SKM-1 (cell line): Measurements from ENCODE around the gene TC2N.
"Not testable (repeated sequence)": the region's sequence is repeated elsewhere in the genome, so short reads cannot be mapped to it uniquely, and the experiment has no call there.

ENCODE experiments used
- DNase-seq: peaks from one replicate; lab custom pipeline; 2025; ENCODE audit not compliant: unreplicated experiment; lab: John Stamatoyannopoulos, UW

The TC2N gene

DNA sequence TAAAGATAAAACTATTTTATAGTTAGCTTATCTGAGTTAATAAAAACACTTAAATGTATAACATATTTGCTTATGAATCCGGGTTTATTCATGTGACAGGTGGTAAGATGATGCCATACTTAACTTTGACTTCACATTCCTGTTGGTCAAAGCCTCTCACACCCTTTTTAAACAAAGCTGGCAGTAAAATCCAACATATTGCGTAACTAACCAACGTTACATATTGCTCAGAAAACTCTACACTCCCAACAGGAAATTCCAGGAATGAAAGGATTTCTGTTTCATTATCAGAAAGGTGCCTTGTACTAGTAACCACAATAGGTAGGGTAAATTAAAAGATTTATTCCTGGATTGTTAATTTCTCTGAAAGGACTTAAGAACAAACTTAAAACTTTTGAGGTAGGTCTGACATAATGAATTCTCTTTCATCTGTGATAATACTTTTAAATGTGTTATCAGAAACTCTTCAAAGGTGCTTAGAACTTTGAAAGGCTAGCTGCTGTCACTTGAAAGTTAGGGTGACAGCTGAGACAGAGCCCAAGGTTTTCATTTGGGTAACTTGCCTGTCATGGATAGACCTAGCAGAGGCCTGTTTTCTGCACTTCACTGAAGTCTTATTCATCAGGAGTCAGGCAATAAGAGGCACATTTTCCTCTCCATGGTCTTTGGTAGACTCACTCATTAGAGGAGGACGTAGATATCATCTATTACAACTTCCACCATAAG is 111.6 kb downstream of the TC2N start:
- no peak for DNase-seq

GRCh38 chr14:91754819-91755218 is 112.5 kb downstream of the TC2N start:
- no peak for DNase-seq

DNA sequence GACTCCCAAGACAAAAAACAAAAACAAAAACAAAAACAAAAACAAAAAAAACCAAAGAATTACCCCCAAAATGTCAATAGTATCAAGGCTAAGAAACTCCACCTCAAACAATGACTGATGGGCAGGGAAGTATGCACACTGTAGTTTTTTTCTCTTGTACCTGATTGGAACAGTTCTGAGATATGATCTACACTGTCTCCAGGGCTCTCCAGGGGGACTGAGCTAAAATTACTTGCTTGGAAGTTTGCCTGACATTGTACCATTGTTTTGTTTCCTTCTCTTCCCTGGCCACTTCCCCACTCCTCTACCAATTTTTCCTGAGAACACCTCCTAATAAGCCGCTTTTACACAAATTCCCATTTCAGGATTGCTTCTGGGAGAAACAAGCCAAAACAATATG is 113.2 kb downstream of the TC2N start:
- DNase-seq = no peak

GRCh38 chr14:91753501-91754128 is 113.7 kb downstream of the TC2N start:
- no peak for DNase-seq

DNA sequence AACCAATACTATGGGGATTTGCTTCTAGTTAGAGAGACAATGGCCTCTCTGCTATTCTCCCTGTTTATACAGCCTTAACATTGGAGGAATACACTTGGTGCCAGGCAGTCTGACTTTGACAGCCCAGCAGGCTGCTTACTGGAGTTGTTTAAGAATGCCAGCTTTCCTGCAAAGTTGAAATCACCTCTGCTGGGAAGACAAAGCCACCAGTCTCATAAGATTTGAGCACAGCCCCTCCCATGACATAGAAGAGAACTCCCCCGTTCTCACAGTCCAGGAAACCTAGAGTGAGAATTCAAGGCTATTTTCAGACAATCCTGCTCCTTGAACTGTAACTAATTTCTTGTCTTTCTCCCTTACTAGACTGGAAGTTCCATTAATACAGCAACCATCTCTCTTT is 114.4 kb downstream of the TC2N start:
- DNase-seq = no peak

DNA sequence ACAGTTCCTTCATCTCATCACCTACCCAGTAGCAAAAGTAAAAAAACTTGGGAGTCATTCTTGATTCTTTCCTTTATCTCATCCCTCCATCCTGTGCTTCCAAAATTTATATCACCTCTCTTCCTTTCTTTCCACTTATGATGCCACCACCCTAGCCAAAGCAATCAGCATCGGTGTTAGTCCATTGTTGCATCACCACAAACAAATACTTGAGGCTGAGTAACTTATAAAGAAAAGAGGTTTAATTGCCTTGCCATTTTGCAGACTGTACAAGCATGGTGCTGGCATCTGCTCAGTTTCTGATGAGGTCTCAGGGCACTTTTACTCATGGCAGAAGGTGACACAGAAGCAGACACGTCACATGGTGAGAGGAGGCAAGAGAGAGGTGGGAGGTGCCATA is 115.6 kb downstream of the TC2N start:
- DNase-seq = no peak

DNA sequence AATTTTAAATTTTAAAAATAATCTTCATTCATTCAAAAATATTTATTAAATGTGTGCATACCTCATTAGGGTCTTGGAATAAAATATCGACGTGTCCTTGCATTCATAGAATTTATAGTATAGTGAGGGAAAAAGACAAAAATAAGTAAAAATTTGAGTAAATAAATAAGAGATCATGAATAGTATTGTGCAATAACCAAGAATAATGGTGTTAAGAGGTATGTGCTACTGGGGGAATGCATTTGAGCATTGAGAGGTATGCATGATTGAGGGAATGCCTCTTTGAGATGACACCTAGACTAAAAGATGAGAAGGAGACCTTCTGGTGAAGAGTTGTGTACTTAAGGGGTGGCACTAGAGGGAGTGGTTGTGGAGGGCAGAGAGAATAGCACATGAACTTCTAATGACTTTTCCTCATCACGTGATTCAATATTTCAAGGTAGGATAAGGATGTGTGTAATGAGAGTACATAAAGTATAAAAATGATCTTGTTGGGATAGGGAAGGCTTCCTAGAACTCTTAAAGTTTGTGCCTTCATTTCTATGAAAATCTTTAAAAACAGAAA is 116.6 kb downstream of the TC2N start:
- no peak for DNase-seq

DNA sequence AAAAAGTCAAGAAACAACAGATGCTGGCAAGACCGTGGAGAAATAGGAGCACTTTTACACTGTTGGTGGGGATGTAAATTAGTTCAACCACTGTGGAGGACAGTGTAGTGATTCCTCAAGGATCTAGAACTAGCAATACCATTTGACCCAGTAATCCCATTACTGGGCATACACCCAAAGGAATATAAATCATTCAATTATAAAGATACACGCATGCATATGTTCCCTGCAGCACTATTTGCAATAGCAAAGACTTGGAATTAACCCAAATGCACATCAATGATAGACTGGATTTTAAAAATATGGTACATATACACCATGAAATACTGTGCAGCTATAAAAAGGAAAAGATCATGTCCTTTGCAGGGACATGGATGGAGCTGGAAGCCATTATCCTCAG is 117.5 kb downstream of the TC2N start:
- DNase-seq = no peak

DNA sequence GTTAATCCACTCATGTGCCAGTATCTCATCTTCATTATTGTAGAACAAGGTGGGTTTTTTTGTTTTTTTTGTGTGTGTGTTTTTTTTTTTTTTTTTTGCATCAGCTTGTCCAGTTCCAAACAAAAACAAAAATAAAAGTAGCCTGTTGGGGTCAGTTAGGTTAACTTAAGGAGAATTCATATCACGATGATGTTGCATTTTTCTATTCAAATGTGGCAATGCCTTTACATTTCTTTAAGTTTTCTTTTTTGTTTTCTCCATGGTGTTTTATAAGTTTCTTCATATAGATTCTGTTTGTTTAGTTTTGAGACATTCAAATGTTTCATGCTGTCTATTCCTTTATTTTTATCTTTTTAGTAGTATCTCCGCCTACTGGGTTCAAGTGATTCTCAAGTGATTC is 119.3 kb downstream of the TC2N start:
- DNase-seq = no peak

- no peak for DNase-seq
These were observed 122.0 kb downstream of the TC2N start for GRCh38 chr14:91745344-91745743.

- no peak for DNase-seq
These were observed 123.3 kb downstream of the TC2N start for GRCh38 chr14:91744068-91744480.

DNA sequence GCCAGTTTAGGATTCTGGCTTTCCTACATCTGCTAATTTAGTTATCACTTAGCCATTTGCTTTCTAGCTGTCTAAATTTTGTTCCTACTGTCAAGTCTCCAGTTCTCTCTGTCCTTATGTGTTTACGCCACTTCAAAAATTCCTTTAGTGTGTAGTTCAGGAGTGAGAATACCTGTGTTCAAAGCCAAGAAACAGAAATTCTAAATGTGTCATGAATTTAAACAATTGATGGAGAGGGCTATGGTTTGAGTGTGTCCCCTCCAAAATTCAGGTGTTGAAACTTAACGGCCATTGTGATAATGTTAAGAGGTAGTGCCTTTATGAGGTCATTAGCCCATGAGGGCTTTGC is 124.1 kb downstream of the TC2N start:
- no peak for DNase-seq

DNA sequence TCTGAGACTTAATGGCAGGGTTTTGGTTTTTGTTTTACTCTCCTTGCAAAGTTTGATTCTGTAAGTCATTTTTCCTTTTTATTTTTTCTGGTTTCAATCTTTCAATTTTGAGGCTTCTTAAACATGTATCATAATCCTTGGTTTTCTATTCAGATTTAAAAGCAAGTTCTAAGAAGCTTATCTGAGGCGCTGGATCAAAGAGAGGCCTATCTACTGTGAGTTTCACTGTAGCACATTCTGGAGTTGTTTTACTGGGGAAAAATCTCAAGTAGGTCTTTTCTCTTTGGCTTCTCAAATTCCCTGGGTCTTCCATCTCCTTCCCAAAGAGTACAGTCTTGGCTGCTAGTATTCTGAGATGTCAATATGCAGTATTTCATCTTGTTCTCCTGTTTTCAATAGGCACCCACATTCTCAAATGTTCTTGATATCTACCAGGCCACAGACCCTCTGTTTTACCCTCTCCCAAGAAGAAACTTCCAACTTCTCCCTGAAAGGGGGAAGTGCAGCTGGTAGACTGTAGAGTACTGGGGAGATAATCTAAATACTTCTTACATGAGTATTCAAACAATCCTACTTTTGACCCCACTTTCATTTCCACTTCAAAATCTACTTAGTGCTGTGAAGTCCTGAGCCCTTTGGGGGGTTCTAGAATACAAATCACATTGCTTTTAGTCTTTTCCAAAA is 124.6 kb downstream of the TC2N start:
- no peak for DNase-seq

- not testable (repeated sequence) for DNase-seq
These were observed 127.5 kb downstream of the TC2N start for GRCh38 chr14:91739867-91740266.

DNA sequence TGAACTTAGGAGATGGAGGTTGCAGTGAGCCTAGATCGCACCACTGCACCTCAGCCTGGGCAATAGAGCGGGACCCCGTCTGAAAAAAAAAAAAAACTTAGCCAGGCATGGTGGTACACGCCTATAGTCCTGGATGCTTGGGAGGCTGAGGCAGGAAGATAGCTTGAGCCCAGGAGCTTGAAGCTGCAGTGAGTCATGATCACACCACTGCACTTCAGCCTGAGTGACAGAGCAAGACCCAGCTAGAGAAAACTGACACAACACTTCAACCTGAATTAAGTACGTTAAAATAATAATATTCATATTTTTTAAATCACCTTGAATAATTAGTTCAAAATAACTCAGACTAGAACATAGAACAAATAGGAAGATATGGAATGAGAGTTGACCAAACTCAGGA is 129.7 kb downstream of the TC2N start:
- DNase-seq = no peak

DNA sequence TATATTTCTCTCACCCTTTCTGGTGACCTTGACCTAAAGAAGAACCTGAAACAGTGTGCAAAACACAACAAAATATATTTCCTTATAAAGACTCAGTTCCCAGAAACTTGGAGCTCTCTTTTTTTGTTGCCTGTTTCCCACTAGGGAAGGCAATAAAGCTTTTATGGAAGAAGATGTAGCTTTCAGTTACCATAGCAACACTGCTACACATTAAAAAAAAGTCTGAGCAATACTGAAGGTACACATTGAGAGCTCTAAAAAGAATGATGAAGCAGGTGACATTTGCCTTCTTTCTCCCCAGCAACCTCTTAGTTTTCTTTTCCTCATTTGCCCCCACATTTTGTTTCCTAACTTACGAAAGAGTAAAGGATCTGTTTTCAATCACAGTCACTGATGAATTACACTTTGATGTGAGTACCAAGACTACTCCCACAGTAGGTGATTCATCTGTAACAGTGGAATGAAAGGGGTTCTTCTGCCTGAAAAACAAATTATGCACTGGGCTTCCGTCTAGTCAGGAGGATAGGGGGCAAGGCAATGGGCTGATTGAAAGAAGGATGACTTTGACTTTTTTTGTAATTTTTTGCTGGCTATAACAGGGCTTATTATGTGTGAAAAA is 134.4 kb downstream of the TC2N start:
- DNase-seq = no peak

DNA sequence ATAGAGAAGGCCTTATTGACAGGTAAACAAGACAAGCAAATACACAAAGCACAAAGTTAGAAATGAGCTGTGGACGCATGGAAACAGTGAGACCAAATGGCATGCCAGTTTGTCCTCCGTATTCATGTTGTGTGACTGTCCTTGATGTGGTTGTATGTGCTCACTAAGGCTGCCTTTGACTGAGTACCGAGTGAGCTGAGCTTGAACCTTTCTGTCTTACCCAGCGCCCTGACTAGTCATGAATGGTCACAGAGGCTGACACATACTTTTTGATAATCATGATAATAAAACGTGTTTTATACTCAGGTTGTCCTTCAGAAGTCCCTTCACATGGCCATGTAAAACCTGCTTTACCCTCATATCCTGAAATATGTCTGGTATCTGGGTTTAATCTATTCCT is 134.9 kb downstream of the TC2N start:
- DNase-seq = no peak

GRCh38 chr14:91731986-91732385 is 135.3 kb downstream of the TC2N start, which contains the start of gene CATSPERB:
CATSPERB (minus strand) TSS chr14:91732086; CDS start chr14:91729479, 2,607 bp downstream.
- DNase-seq = no peak

DNA sequence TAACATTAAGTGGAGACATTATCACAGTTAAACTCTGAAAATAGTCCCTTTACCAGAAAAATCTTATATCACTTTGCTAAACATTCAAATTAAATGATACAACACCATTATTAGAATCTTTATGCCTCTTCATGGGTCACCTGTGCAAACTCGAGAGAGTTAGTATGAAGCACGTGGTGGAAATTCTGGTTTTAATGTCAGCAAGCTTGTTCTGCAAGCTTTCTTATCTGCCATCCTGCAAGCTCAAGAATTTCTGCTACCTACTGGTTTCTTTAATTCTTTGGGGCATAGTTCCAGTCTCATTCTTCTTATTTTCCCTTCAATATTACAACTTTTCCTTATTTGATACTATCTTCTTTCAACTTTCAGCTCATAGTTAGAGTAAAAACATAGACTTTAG is 136.3 kb downstream of the TC2N start:
- no peak for DNase-seq

DNA sequence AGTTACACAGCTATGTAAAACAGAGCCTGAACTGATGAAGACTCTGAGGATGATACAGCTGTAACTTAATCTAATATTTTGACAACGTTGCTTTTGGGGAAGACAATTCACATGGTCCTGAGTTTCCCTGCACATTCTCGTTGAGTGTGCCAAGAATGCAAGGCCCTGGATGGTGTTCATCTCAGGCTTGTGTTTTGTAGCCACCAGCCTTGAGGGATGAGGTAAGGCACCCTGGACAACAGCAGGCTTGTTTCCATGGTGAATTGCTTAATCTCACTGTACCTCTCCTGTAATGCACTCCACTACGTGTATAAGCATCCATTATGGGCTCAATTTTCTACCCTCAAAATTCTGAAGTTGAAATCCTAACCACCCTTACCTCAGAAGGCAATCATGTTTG is 137.6 kb downstream of the TC2N start:
- DNase-seq = no peak
